ENCODE results near the gene EFCC1. TPM values are rescaled to one million over a fixed set of nuclear protein-coding genes. Genes with fewer than 3 reads are reported as not detected.

Gene EFCC1
- total RNA-seq, 1 experiment from 2014 or later = 1.0 TPM

- ATAC-seq = no peak
- no peak overlapping the region for H3K4me3 ChIP-seq (replicated peaks in 1 of 2; ENCODE audit: low read depth in 1 of 2, low read length in 2 of 2)
- TF ChIP-seq ZFX (IDR thresholded peaks at IDR 0.05) (no peak), CEBPB (IDR thresholded peaks at IDR 0.05; ENCODE audit: low read depth) (no peak), EZH2 (IDR thresholded peaks at IDR 0.05) (no peak), ELF1 (IDR thresholded peaks at IDR 0.05; ENCODE audit: borderline replicate concordance, low read depth) (no peak), FOSL1 (IDR thresholded peaks at IDR 0.05; ENCODE audit: low read depth) (no peak), RAD21 (IDR thresholded peaks at IDR 0.05; ENCODE audit: low read depth) (no peak), SP1 (IDR thresholded peaks at IDR 0.05; ENCODE audit: low read depth) (no peak), SIN3A (IDR thresholded peaks at IDR 0.05; ENCODE audit: low read depth) (no peak), EZH2phosphoT487 (IDR thresholded peaks at IDR 0.05; ENCODE audit: borderline replicate concordance) (no peak), JUND (IDR thresholded peaks at IDR 0.05) (no peak)
- POLR2A ChIA-PET = no interaction called here
- H3K27me3 ChIP-seq (ENCODE audit: insufficient read depth, low read length) = no peaks in the 10 kb centered on the region
- H2AFZ ChIP-seq (ENCODE audit: low read depth, low read length, poor library complexity, severe bottlenecking) = no peak overlapping the region
- no peaks in the 10 kb centered on the region for H3K9me2 ChIP-seq (ENCODE audit: insufficient read depth)
- no peaks in the 10 kb centered on the region for H3K79me2 ChIP-seq (ENCODE audit: insufficient read depth, low read length)
- no peak overlapping the region for H3K4me2 ChIP-seq (ENCODE audit: low read length)
- no peak overlapping the region for H3K27ac ChIP-seq (ENCODE audit: low read depth, low read length)
- CTCF ChIA-PET = interaction anchor here (0.8 kb wide), 1 partner anchor 10 kb away, joined by 4 read pairs; no protein-coding TSS in a partner anchor
- H3K36me3 ChIP-seq (ENCODE audit: control insufficient read depth in 1 of 2, insufficient read depth in 2 of 2, low read length in 2 of 2) = no peaks in the 10 kb centered on the region
- H3K9ac ChIP-seq (ENCODE audit: low read length) = no peak overlapping the region
- H4K20me1 ChIP-seq (ENCODE audit: insufficient read depth) = no peaks in the 10 kb centered on the region
- intact Hi-C loops (cut with micrococcal nuclease) = no loop called here
- peaks cover 11 to 18% of the 10 kb centered on the region in 2 experiments; a peak in 3 of 4 replicates for H3K4me1 ChIP-seq (ENCODE audit: control insufficient read depth in 1 of 2, insufficient read depth in 2 of 2, low read length in 2 of 2)
- no peak for DNase-seq (ENCODE audit: low read depth, low spot score)
- no TSS peak for BruUV-seq (replicated peaks)
- H3K9me3 ChIP-seq (ENCODE audit: control insufficient read depth in 1 of 2, insufficient read depth in 1 of 2, low read depth in 1 of 2, low read length in 2 of 2) = no peaks in the 10 kb centered on the region
- RAD21 ChIA-PET (ENCODE audit: low non-redundant PET in 1 of 2, low total read pairs in 2 of 2, uncharacterized antibody in 2 of 2, unreplicated experiment in 2 of 2) = no interaction called here
Observed at GRCh38 chr3:129006864-129007263, 5.8 kb downstream of the EFCC1 start.

DNA sequence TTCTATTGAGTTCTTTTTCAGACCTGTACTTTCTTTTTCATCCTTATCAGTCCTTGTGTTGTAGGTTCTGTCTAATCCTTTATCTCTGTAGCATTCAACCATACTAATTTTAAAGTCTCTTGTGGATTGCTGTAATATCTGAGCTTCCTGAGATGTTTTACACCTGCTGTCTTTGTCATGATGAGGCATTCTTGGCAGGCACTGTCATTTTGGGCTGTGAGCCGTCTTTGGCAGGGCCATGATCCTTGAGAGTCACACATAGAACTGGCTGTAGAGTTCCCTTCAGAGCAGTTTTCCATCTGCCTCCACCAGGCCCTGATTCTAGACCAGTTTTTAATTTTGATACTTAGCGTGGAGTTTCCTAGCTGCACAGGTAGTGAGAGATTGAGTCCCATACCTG is 6.7 kb downstream of the EFCC1 start:
- ChIA-PET CTCF (no interaction called here), POLR2A (no interaction called here), RAD21 (ENCODE audit: low non-redundant PET in 1 of 2, low total read pairs in 2 of 2, uncharacterized antibody in 2 of 2, unreplicated experiment in 2 of 2) (no interaction called here)
- Histone ChIP-seq H3K27ac (ENCODE audit: low read depth, low read length) (no peak overlapping the region), H3K9me2 (ENCODE audit: insufficient read depth) (no peaks in the 10 kb centered on the region), H3K79me2 (ENCODE audit: insufficient read depth, low read length) (no peaks in the 10 kb centered on the region), H3K4me3 (replicated peaks in 1 of 2; ENCODE audit: low read depth in 1 of 2, low read length in 2 of 2) (no peak overlapping the region), H4K20me1 (ENCODE audit: insufficient read depth) (no peaks in the 10 kb centered on the region), H3K27me3 (ENCODE audit: insufficient read depth, low read length) (no peaks in the 10 kb centered on the region), H3K4me1 (ENCODE audit: control insufficient read depth in 1 of 2, insufficient read depth in 2 of 2, low read length in 2 of 2) (peaks cover 11 to 17% of the 10 kb centered on the region in 2 experiments; a peak in 3 of 4 replicates), H3K9me3 (ENCODE audit: control insufficient read depth in 1 of 2, insufficient read depth in 1 of 2, low read depth in 1 of 2, low read length in 2 of 2) (no peaks in the 10 kb centered on the region), H3K4me2 (ENCODE audit: low read length) (no peak overlapping the region), H2AFZ (ENCODE audit: low read depth, low read length, poor library complexity, severe bottlenecking) (no peak overlapping the region), H3K36me3 (ENCODE audit: control insufficient read depth in 1 of 2, insufficient read depth in 2 of 2, low read length in 2 of 2) (no peaks in the 10 kb centered on the region), H3K9ac (ENCODE audit: low read length) (no peak overlapping the region)
- no TSS peak for BruUV-seq (replicated peaks)
- no peak for TF ChIP-seq ZBTB33 (IDR thresholded peaks at IDR 0.05; ENCODE audit: extremely low read depth, insufficient replicate concordance, low read length)
- no peak for TF ChIP-seq EZH2phosphoT487 (IDR thresholded peaks at IDR 0.05; ENCODE audit: borderline replicate concordance)
- TF ChIP-seq CEBPB (IDR thresholded peaks at IDR 0.05; ENCODE audit: low read depth) = no peak
- no peak for TF ChIP-seq YY1 (IDR thresholded peaks at IDR 0.05; ENCODE audit: extremely low read depth, insufficient replicate concordance, low read depth, low read length)
- no peak for TF ChIP-seq SIN3A (IDR thresholded peaks at IDR 0.05; ENCODE audit: low read depth)
- TF ChIP-seq JUND (IDR thresholded peaks at IDR 0.05) = no peak
- no peak for TF ChIP-seq ZNF274 (IDR thresholded peaks at IDR 0.05; ENCODE audit: low read depth, low read length)
- no peak for TF ChIP-seq POLR2AphosphoS5 (IDR thresholded peaks at IDR 0.05; ENCODE audit: low read depth, low read length)
- intact Hi-C loops (cut with micrococcal nuclease) = no loop called here
- ATAC-seq = no peak
- DNase-seq (ENCODE audit: low read depth, low spot score) = no peak
